Glutamatergic neuron (in vitro differentiated cells): ENCODE data around the gene PRR35. TPM values are rescaled to one million over a fixed set of nuclear protein-coding genes. Genes with fewer than 3 reads are reported as not detected.

ENCODE experiments used
- DNase-seq: peaks from one replicate; pipeline ENCODE4 v3.0.0; 2022
- H3K27ac Mint-ChIP-seq: one replicate; pipeline ENCODE4 v1.8.0; 2020; ENCODE audit warnings: mild to moderate bottlenecking, mixed read lengths, inconsistent platforms; ENCODE audit not compliant: unreplicated experiment
- H3K27me3 Mint-ChIP-seq: one replicate; pipeline ENCODE4 v1.8.0; 2020; ENCODE audit warnings: mild to moderate bottlenecking, moderate library complexity, mixed read lengths, inconsistent platforms; ENCODE audit not compliant: unreplicated experiment
- H3K36me3 Mint-ChIP-seq: one replicate; pipeline ENCODE4 v1.8.0; 2020; ENCODE audit warnings: mild to moderate bottlenecking, mixed read lengths, inconsistent platforms; ENCODE audit not compliant: unreplicated experiment
- H3K4me1 Mint-ChIP-seq: one replicate; pipeline ENCODE4 v1.8.0; 2020; ENCODE audit warnings: mild to moderate bottlenecking, low read depth, mixed read lengths, inconsistent platforms; ENCODE audit not compliant: unreplicated experiment
- H3K4me3 Mint-ChIP-seq: one replicate; pipeline ENCODE4 v1.8.0; 2020; ENCODE audit warnings: mild to moderate bottlenecking, mixed read lengths, inconsistent platforms; ENCODE audit not compliant: unreplicated experiment
- H3K9me3 Mint-ChIP-seq: one replicate; pipeline ENCODE4 v1.8.0; 2020; ENCODE audit warnings: mild to moderate bottlenecking, moderate library complexity, mixed read lengths, inconsistent platforms; ENCODE audit not compliant: unreplicated experiment
- CTCF ChIP-seq: fragments of 200-600 bp; sonication (generic); IDR thresholded peaks from one replicate; pipeline ENCODE4 v1.5.0; 2021; ENCODE audit not compliant: partially characterized antibody, unreplicated experiment
- total RNA-seq: library from RNA; stranded (reverse); fragmentation: NEBNext Ultra II Directional; extraction: Animal tissue kit (Norgen Biotek cat#: 25700); gene quantifications from one replicate; pipeline ENCODE4 v1.2.1, GENCODE V29; 2021; ENCODE audit not compliant: unreplicated experiment

PRR35 gene
- total RNA-seq, 1 donor from 2014 or later, result not detected

GRCh38 chr16:578870-579405, 18.7 kb downstream of the PRR35 start:
- no peaks in the 10 kb centered on the region for H3K9me3 Mint-ChIP-seq
- no peaks in the 10 kb centered on the region for H3K36me3 Mint-ChIP-seq
- no peak overlapping the region for H3K4me3 Mint-ChIP-seq

DNA sequence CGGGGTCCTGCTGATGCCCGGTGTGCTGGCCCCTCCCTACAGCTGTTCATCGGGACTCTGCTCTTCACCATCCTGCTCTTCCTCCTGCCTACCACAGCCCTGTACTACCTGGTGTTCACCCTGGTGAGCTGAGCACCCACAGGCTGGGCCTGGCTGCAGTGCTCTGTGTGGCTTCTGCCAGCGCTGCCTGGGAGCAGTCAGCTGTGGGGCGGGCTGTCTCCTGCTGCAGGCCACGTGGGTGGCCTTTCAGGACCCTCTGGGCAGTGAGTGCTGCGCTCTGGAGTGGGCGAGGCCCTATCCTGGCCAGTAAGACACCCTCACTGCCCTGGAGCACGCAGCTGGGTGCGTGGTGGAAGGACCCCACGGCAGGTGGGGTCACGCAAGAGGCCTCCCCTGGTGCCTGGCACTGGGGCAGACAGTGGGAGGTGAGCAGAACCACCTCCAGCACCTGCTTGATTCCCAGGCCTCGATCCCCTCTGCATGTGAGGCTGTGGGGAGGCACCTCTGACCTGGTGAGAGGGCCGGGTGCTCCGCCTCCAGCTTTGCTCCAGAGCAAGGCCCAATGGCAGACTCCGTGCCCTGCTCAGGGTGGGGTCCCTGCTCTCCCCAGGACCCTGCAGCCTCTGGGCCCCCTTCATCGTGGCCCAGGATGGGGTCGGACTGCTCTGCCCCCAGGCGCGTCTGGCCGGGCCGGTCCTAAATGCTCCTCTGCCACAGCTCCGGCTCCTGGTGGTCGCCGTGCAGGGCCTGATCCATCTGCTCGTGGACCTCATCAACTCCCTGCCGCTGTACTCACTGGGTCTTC, 20.1 kb downstream of the PRR35 start:
- no peak for TF ChIP-seq CTCF
- Mint-ChIP-seq H3K27ac (no peak overlapping the region), H3K36me3 (no peaks in the 10 kb centered on the region), H3K27me3 (peaks cover 2% of the 10 kb centered on the region), H3K4me3 (no peak overlapping the region), H3K9me3 (no peaks in the 10 kb centered on the region), H3K4me1 (peaks cover 3% of the 10 kb centered on the region)
- no peak for DNase-seq

More at GRCh38 chr16:578870-579405, 18.7 kb downstream of the PRR35 start:
- peak; percentile 89 for TF ChIP-seq CTCF
- Mint-ChIP-seq H3K27me3 (peaks cover 2% of the 10 kb centered on the region), H3K27ac (no peak overlapping the region), H3K4me1 (peaks cover 3% of the 10 kb centered on the region)
- DNase-seq, result peak; percentile 86

- peaks cover 3% of the 10 kb centered on the region for H3K9me3 Mint-ChIP-seq
- no peak overlapping the region for H3K27ac Mint-ChIP-seq
- H3K4me1 Mint-ChIP-seq, result peaks cover 3% of the 10 kb centered on the region
- no peak for TF ChIP-seq CTCF
- peaks cover 4% of the 10 kb centered on the region for H3K27me3 Mint-ChIP-seq
- H3K4me3 Mint-ChIP-seq, result no peak overlapping the region
- H3K36me3 Mint-ChIP-seq, result no peaks in the 10 kb centered on the region
- no peak for DNase-seq
Measured at GRCh38 chr16:580946-581498, 20.8 kb downstream of the PRR35 start.

- no peak overlapping the region for H3K27ac Mint-ChIP-seq
Measured at GRCh38 chr16:582218-582613, 22.0 kb downstream of the PRR35 start.

More at GRCh38 chr16:582218-582613, 22.0 kb downstream of the PRR35 start:
- no peak for DNase-seq
- Mint-ChIP-seq H3K27me3 (peaks cover 4% of the 10 kb centered on the region), H3K4me1 (no peaks in the 10 kb centered on the region), H3K9me3 (peaks cover 3% of the 10 kb centered on the region), H3K4me3 (no peak overlapping the region), H3K36me3 (no peaks in the 10 kb centered on the region)
- no peak for TF ChIP-seq CTCF
